Measurements from ENCODE around the gene FGFR2. TPM values are rescaled to one million over a fixed set of nuclear protein-coding genes. Genes with fewer than 3 reads are reported as not detected.
A peak's percentile ranks its signal among the peaks of the same experiment; 100 is the strongest.

Gene FGFR2
- total RNA-seq, 1 donor from 2014 or later: 8.0 TPM

DNA sequence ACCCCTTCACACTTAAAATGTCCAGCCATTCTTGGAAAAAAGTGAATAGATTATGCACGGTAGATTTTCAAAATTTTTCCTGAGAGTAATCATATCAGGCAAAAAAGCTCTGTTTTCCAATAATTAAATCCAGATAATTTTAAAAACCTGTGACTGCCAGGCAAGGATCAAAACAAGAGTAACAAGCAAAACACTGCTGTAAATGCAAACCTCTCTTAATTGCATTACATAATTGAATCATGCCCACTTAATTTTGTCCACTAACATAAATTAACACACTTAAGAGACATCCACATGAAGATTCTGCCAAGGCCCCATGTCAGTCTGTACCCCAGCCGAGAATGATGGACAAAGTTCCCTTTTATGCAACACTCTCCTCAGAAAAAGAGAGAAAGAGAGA is 135.3 kb downstream of the FGFR2 start:
- Mint-ChIP-seq H3K4me3 (ENCODE audit: unreplicated experiment) (no peak overlapping the region), H3K27ac (ENCODE audit: unreplicated experiment) (no peak overlapping the region), H3K4me1 (ENCODE audit: unreplicated experiment) (peaks cover 29% of the 10 kb centered on the region)

DNA sequence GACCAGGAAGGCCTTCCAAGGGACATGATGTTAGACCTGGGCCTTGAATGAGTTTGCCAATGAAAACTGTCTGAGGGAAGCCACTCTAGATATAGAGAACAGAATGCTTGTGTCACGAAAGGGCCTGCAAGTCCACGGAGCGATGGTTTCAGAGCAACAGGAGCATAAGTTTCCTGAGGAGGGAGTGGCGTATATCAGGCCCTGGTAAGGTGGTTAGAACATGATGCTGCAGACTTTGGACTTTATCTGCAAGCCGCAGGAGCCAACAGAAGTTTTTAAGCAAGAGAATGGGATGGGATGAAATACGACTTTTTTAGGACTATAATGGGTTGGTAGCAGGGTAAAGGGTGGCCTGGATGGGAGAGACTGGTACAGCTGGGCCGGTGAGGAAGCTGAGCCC is 136.0 kb downstream of the FGFR2 start:
- Mint-ChIP-seq H3K4me1 (ENCODE audit: unreplicated experiment) (peaks cover 29% of the 10 kb centered on the region), H3K27me3 (ENCODE audit: unreplicated experiment) (no peaks in the 10 kb centered on the region), H3K4me3 (ENCODE audit: unreplicated experiment) (no peak overlapping the region), H3K9me3 (ENCODE audit: unreplicated experiment) (no peaks in the 10 kb centered on the region), H3K36me3 (ENCODE audit: unreplicated experiment) (no peaks in the 10 kb centered on the region), H3K27ac (ENCODE audit: unreplicated experiment) (no peak overlapping the region)
- TF ChIP-seq, protein P1, sequence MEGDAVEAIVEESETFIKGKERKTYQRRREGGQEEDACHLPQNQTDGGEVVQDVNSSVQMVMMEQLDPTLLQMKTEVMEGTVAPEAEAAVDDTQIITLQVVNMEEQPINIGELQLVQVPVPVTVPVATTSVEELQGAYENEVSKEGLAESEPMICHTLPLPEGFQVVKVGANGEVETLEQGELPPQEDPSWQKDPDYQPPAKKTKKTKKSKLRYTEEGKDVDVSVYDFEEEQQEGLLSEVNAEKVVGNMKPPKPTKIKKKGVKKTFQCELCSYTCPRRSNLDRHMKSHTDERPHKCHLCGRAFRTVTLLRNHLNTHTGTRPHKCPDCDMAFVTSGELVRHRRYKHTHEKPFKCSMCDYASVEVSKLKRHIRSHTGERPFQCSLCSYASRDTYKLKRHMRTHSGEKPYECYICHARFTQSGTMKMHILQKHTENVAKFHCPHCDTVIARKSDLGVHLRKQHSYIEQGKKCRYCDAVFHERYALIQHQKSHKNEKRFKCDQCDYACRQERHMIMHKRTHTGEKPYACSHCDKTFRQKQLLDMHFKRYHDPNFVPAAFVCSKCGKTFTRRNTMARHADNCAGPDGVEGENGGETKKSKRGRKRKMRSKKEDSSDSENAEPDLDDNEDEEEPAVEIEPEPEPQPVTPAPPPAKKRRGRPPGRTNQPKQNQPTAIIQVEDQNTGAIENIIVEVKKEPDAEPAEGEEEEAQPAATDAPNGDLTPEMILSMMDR (IDR thresholded peaks at IDR 0.05): no peak
- no peak for DNase-seq (ENCODE audit: extremely low spot score, unreplicated experiment)

More for the DNA sequence above, 135.3 kb downstream of the FGFR2 start:
- Mint-ChIP-seq H3K36me3 (ENCODE audit: unreplicated experiment) (no peaks in the 10 kb centered on the region), H3K9me3 (ENCODE audit: unreplicated experiment) (no peaks in the 10 kb centered on the region), H3K27me3 (ENCODE audit: unreplicated experiment) (no peaks in the 10 kb centered on the region)
- TF ChIP-seq, protein P1 (IDR thresholded peaks at IDR 0.05): no peak
- DNase-seq (ENCODE audit: extremely low spot score, unreplicated experiment): no peak

- H3K4me3 Mint-ChIP-seq (ENCODE audit: unreplicated experiment): no peak overlapping the region
- no peak overlapping the region for H3K27ac Mint-ChIP-seq (ENCODE audit: unreplicated experiment)
- no peak for DNase-seq (ENCODE audit: extremely low spot score, unreplicated experiment)
- H3K36me3 Mint-ChIP-seq (ENCODE audit: unreplicated experiment): no peaks in the 10 kb centered on the region
- TF ChIP-seq, protein P1 (IDR thresholded peaks at IDR 0.05): no peak
- H3K9me3 Mint-ChIP-seq (ENCODE audit: unreplicated experiment): no peaks in the 10 kb centered on the region
- no peaks in the 10 kb centered on the region for H3K27me3 Mint-ChIP-seq (ENCODE audit: unreplicated experiment)
- peaks cover 29% of the 10 kb centered on the region for H3K4me1 Mint-ChIP-seq (ENCODE audit: unreplicated experiment)
Measured at GRCh38 chr10:121461307-121461706, 136.9 kb downstream of the FGFR2 start.

DNA sequence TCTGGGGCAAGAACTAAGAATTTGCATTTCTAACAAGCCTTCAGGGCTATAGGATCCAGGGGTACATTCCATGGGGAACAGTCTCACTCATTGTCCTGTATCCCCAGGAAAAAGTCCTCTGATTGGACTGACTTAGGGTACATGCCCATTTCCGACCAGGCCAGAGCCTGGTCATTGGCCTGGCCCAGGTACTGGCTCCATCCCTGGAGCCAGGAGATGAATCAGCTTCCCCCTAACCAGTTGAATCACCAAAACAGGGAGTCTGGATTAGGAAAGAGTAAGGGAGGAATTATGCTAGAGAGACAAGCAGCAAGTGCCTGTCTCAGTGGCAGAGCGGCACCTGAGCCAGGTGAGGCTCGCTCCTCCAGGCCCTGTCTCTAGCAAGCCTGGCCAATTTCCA is 137.5 kb downstream of the FGFR2 start:
- TF ChIP-seq, protein P1 (IDR thresholded peaks at IDR 0.05): no peak
- Mint-ChIP-seq H3K27ac (ENCODE audit: unreplicated experiment) (peak overlapping the region; percentile 92), H3K4me3 (ENCODE audit: unreplicated experiment) (no peak overlapping the region), H3K9me3 (ENCODE audit: unreplicated experiment) (no peaks in the 10 kb centered on the region), H3K36me3 (ENCODE audit: unreplicated experiment) (no peaks in the 10 kb centered on the region), H3K27me3 (ENCODE audit: unreplicated experiment) (no peaks in the 10 kb centered on the region), H3K4me1 (ENCODE audit: unreplicated experiment) (peaks cover 29% of the 10 kb centered on the region)
- DNase-seq (ENCODE audit: extremely low spot score, unreplicated experiment): no peak

DNA sequence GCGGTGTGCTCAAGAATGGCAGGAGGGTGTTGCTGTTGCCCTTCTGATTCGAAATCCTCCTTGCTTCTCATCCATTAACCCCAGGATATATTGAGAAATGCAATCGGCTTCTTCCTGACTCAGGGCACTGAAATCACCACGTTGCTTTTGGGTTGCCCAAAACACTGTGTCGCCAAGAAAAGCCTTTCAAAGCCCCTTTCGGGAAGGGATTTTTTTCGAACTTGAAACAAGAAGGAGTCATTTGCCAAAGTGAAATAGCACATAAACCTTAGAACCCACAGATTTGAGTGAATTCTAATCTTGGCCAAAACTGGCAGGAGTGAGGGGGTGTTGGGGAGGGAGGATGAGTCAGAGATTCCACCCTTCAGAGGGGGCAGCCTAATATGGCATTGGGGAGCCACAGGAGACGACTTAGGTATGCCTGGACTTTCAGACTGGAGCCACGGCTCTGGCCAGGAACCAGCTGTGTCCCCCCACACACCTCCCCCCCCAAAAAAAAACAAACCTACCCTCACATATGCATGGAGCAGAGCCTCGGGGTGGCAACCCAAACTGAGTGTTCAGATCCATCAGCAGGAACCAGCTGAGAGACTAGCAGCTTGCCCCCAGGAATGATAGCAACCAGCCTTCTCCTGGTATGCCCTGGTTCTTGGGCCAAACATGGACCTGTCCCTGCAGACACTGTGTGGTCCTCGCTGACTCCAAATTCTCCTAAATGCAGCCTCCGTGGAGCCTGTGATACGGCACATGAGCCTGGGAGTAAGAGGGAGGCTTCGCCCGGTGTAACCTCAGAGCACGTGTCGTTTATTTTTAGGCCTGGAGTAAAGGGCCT is 138.4 kb downstream of the FGFR2 start:
- TF ChIP-seq, protein P1 (IDR thresholded peaks at IDR 0.05): no peak
- H3K9me3 Mint-ChIP-seq (ENCODE audit: unreplicated experiment): no peaks in the 10 kb centered on the region
- H3K36me3 Mint-ChIP-seq (ENCODE audit: unreplicated experiment): no peaks in the 10 kb centered on the region
- no peaks in the 10 kb centered on the region for H3K27me3 Mint-ChIP-seq (ENCODE audit: unreplicated experiment)
- peak; percentile 86 for DNase-seq (ENCODE audit: extremely low spot score, unreplicated experiment)
- peaks cover 35% of the 10 kb centered on the region for H3K4me1 Mint-ChIP-seq (ENCODE audit: unreplicated experiment)
- peak overlapping the region; percentile 92 for H3K27ac Mint-ChIP-seq (ENCODE audit: unreplicated experiment)
- H3K4me3 Mint-ChIP-seq (ENCODE audit: unreplicated experiment): peak overlapping the region; percentile 42

Data from osteocyte (in vitro differentiated cells).